Stimulated activated CD4-positive, alpha-beta T cell treated with anti-CD3 and anti-CD28 coated beads, Interleukin-4, amount 100 ng/mL, for 24 hours (primary cell): ENCODE measurements around the gene ADAMTS17.
A peak's percentile ranks its signal among the peaks of the same experiment; 100 is the strongest.

Source experiments
- DNase-seq: peaks from one replicate; pipeline ENCODE4 v3.0.0-alpha.2; 2020

The ADAMTS17 gene, protein sequence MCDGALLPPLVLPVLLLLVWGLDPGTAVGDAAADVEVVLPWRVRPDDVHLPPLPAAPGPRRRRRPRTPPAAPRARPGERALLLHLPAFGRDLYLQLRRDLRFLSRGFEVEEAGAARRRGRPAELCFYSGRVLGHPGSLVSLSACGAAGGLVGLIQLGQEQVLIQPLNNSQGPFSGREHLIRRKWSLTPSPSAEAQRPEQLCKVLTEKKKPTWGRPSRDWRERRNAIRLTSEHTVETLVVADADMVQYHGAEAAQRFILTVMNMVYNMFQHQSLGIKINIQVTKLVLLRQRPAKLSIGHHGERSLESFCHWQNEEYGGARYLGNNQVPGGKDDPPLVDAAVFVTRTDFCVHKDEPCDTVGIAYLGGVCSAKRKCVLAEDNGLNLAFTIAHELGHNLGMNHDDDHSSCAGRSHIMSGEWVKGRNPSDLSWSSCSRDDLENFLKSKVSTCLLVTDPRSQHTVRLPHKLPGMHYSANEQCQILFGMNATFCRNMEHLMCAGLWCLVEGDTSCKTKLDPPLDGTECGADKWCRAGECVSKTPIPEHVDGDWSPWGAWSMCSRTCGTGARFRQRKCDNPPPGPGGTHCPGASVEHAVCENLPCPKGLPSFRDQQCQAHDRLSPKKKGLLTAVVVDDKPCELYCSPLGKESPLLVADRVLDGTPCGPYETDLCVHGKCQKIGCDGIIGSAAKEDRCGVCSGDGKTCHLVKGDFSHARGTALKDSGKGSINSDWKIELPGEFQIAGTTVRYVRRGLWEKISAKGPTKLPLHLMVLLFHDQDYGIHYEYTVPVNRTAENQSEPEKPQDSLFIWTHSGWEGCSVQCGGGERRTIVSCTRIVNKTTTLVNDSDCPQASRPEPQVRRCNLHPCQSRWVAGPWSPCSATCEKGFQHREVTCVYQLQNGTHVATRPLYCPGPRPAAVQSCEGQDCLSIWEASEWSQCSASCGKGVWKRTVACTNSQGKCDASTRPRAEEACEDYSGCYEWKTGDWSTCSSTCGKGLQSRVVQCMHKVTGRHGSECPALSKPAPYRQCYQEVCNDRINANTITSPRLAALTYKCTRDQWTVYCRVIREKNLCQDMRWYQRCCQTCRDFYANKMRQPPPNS

DNA sequence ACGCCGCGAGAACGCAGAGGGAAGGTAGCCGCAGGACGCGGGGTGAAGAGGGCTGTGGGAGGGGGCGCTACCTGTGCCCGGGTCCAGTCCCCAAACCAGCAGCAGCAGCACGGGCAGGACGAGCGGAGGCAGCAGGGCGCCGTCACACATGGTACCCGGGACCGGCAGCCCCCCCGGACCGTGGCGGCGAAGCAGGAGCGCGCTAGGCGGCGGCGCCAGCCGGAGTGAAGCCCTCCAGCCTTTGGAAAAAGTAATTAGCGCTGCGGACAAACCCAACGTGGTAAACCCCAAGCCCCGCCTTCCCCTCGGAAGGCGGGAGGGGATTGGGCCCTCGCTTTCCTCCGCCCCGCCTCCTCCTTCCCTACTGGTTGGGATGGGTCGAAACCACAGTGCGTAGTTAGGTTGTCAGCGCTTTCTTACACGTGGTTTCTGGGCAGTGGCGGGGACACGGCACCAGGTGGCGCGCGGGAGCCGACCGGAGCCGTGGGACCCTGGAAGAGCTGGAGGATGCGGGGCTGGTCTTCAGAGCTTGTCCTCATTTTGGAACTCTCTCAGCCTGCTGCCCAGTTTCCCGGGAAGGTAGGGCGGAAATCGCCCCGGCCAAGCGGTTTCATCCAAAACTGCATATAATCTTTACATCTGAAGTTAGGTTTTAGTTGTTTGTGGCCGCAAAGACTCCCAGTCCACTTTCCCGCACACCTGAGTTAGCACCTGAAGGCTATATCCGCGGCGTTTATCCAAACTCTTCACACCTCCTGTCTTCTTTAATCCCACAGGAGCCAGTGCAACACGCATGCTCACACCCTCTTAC is at the start of gene ADAMTS17:
Gene ADAMTS17 (minus strand): TSS at position 226 of the 811 bp plus-strand sequence. CDS start 76 bp downstream, at position 150.
- peak; percentile 96 for DNase-seq

DNA sequence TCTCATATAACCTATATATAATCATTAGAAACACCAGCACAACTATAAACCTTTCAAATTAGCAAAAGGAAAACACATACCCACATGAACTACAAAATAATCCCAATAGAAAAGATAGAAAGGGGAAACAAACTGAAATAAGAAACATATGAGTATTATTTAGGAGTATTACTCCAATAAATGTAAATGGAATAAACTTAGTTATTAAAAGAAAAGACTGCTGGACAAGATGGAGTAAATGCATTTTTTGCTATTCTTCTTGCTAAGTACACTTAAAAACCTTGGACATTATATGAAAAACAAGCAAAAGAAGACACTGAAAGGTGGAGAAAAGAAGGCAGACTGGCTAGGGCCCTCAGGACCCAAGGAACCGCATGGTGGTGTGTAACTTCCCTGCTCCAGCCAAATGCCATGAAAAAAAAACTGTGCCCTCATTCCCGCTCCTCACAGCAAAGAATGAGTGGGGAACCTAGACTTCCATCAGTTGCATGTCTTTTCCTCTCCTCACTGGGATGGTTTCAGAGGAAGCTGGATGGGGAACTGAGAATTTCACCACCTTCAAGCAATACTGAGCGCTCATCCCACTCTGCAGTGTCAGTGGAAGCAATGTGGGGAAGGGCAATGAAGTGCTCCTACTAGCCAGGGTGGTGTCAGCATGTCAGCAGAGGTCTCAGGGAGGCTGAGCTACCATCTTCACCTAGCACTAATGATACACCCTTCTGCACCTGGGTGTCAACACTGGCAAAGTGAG is 43.7 kb upstream of the ADAMTS17 start:
- DNase-seq = no peak

DNA sequence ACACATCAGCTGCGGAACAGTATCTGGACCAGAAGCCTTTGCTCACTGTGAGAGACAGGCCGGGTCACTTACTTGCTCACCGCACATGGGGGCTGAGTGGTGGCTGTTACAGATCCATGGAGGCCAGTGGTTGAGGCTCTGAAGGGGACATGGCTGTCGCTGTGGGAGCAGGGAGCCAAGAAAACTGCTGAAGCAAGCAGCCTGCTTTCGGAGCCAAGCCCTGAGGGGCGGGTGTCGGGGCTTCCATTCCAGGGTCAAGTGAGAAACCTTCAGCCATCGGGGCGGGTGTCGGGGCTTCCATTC is 42.3 kb upstream of the ADAMTS17 start:
- DNase-seq = no peak

DNA sequence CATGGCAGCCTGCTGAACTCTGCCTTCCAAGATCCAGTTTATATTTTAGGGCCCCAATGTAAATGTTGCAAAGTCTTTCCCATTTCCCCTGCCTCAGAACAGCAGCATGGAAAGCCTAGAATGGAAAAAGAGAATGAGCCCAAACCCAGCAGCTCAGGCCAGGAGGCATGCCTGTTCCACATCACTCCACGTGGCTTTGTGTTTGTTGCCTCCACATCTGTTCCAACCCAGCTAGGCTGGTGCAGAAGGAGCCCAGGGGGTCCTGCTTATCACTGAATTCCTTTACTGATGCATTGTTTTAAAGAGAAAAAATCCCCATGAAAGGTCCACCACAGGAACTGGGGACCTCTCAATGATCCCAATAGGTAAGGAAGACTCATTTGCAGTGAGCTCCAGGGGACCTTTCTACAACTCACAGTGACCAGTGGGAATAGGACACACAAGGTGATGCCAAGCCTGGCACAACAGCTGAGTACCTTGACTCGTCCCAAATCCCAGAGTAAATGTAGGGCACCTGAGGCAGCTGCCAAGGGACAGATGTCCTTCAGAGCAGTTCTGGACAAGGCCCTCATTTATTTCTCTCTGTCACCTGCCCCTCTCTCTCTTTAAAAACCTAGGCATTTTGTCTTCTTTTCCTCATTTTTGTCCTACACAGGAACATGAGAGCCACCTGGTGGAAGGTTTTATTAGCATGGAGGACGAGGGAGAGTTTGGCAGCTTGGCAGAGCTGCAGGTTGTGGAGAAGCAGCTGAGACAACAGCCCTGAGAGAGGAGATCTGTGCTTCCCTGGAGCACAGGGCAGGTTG is 41.7 kb upstream of the ADAMTS17 start:
- DNase-seq = no peak

DNA sequence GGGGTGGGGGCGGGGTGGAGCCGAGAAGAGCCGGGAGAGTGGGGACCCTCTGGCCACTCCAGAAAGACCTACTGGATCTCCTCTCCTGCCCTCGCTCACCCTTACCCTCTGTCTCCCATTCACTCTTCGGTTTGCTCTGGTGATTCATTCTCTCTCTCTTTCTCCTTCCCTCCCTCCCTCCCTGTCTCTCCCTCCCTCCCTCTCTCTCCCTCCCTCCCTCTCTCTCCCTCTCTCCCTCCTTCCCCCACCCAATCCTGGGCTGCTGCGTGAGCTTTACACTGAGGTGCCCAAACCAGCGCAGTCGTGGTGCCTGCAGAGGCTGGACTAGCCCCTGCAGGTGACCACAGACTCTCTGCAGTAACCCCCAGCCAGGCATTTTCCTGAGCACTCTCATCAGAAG is 32.2 kb upstream of the ADAMTS17 start:
- no peak for DNase-seq

DNA sequence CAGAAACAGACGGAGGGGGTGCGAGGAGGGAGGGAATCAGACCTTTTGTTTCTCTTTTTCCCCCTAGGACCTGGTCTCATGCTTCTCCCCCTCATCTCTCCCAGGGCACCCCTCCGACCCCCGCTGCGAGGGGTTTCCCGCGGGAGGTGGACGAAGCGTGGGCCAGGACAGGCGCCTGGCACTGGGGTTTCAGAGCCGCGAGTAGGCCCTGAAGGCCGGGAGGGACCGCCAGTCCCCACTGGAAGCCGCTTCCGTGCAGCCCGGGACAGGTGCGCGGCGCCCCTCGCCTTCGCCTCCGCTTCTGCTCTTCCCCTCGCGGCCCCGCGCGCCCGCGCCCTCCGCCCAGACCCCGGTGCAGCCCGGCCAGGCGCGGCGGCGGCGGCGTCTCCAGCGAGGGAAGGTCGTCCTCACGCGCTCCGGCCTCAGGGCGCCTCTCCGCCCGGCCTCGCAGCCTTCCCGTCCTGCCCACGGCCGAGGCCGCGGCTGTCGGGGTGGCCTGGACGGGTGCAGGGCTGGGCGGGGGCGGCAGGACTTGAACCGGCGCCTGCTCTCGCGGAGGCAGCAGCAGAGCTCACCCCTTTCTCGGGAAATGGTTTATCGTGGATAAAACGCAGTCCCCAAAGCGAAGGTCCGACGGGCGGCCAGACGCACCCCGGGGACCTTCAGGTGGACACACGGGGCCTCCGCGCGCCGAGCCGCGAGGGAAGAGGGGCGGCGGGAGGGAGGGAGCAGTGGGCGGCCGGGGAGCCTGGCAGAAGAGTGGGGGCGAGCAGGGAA is 31.5 kb upstream of the ADAMTS17 start:
- no peak for DNase-seq

DNA sequence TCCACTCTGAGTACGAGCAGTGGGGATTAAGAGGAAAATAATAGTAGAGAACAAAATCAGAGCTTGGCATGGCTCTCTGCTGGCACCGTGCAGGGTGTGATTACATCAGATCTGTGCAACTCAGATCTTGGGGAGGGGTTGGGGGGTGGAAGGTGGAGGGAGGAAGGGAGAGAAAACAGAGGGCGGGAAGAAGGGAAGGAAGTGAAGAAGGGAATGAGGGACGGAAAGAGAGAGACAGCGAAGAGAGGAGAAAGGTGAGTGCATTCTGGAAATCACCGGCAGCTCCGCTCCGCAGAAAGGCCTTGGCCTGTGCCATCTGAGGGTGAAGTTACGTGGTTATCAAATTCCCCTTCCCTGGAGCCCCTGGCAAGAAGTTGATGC is 31.0 kb upstream of the ADAMTS17 start:
- DNase-seq = no peak

DNA sequence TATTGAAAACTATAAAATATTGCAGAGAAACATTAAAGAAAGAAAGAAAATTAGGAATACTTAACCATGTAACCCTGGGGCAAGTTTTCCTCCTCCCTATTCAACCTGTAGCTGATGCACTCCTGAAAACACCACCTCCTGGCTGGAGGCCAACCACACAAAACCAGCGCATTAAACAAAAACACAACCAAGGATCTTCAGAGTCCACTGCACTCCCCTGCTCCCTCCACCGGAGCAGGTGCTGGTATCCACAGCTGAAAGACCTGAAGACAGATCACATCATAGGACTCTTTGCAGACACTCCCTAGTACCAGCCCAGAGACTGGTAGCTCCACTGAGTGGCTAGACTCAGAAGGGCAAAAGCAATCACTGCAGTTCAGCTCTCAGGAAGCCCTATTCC is 13.6 kb upstream of the ADAMTS17 start:
- no peak for DNase-seq

DNA sequence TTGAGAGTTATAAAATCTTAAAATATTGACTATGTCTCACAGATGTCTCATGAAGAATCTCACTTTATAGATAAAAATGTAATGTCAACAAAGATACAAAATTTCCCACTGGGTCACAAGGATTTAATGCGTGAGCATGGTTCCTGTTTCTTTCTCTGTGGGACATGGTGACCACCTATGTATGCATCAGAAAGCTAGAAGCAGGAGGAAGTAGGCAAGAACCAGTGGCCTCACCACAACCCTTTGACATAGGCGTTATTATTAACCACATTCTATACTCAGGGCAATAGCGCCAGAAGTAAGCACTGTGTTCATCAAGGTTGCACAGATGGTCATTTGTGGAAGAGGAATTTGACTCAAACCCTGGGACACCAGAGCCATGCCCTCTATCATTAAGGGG is 11.7 kb upstream of the ADAMTS17 start:
- no peak for DNase-seq

DNA sequence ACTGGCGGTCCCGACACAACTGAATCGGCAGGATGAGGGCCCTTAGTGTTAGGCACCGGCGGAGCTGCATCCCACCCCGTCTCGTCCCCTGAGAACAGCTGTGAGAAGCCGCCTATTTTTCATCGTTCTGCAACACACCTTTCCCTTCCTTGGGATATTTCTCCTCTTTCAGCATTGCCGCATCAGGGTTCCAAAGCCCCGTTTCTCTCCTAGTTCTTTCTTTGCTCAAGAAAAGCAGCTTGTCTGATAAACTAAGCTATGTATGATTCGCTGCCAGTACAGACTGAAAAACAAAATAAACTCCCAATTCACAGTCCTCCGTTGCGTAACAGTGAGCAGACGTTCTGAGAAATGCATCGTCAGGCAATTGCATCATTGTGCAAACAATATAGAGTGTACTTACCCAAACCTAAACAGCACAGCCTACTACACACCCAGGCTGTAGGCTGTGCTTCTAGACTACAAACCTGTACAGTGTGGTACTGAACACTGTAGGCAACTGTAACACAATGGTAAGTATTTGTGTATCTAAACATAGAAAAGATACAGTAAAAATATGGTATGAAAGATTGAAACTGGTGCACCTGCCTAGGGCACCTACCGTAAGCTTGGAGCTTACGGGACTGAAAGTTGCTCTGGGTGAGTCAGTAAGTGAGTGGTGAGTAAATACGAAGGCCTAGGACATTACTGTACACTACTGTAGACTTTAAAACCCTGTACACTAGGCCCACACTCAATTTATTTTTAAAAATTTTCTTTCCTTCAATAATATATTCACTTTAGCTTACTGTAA is 8.9 kb upstream of the ADAMTS17 start:
- DNase-seq = no peak

DNA sequence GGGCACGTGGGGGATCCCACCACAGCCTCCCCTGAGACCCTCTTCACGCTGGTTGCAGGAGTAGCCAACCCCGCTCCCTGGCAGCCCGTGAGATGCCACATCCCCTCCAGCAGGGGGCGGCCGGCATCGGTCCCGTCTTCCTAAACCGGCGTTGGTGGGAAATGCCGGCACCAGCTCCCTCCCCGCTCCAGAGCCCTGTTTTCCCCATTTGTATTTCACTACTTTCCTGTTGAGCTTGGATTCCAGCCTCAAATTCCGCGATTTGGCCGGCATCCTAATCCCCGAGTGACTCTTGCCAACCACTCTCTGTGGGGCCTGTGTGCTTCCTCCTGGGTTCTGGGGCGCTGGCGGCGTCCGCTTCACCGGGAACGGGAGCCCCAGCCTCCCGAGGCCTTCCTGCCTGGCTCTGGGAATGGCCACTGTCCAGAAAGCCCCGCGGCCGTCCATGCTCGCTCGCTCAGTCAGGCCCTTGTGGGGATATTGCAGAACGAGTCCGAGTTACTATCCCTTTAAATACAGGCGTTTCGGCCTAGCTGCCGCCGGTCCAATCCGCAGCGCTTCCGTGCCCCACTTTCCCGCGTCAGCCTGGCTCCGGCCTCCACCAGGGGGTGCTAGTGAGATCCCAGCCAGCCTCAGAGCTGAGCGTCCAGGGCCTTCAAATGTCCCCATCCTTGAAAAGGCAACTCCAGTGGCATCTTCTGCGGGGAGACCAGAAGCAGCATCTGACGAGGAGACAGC is 8.1 kb upstream of the ADAMTS17 start:
- DNase-seq = peak; percentile 91

DNA sequence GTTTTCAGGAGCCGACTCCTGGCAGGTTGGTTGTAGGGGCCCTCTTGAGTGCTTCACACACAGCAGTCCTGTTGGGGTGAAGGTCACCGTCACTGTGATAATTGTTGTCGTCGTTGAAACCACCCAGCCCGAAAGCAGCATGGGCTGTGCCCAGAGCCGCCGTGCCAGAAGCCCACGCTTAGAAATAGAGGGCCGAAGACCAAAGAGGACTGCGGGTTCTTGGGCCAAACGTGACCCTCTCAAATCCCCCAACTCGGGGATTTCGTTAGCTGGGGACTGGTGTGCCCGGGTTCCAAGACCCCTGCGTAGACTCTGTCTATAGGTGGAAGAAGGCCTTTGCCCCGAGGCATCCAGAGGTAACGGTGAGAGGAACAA is 7.5 kb upstream of the ADAMTS17 start:
- no peak for DNase-seq

DNA sequence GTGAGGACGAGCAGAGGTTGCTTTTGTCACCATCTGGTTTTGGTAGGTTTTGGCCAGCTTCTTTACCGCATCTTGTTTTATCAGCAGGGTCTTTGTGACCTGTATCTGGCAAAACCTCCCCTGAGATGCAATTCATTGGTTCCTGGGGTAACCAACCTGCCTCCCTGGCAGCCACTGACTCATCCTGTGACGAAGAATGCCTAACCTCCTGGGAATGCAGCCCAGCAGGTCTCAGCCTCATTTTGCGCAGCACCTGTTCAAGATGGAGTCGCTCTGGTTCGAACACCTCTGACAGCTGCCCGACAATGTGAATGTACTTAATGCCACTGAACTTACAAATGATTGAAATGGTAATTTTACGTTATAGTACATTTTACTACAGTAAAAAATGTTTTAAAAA is 6.8 kb upstream of the ADAMTS17 start:
- DNase-seq = no peak

DNA sequence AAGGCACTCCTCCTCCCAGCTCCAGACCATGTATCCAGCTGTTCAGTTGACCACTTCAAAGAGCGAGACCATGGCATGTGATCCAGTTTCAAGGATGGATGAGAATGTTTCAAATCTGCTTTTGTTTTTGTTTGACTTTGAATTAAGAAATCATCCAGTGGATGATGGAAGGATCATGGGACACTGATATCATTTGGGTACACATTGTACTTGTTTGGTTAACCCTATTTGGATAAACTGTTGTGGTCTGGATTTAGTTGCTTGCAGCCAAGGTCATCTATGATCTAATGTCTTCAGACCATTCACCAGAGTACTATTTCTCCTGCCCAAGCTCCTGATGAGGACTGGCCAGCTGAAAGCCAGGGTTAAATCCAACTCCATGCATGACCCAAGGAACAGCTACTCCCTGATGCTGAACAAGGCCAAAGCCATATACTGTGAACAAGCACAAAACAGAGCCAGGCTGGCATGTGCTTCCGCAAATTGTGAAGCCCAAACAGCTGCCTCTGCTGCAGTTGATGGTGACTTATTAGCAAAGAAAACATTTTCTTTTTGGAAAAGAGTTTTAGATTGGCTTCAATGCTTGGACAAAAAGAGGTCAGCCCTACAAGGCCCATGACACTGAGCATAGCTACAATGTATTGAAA is 5.2 kb upstream of the ADAMTS17 start:
- DNase-seq = no peak

DNA sequence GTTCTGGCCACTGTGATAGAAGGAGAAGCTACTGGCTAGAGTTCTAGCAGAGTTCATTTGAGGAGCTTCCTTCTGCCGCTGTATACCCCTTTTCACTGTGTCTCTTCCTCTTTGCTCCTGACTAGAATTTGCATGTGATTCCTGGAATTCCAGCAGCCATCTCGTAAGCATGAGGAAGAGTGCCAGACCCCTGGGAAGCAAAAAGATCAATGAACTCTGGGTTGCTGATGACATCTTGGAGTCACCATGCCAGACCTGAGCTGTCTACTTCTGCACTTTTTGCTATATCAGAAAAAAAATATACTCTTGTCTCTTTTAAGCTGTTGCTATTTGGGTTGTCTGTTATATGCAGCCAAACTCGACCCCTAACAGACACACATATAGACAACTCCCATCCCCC is 3.7 kb upstream of the ADAMTS17 start:
- DNase-seq = no peak

DNA sequence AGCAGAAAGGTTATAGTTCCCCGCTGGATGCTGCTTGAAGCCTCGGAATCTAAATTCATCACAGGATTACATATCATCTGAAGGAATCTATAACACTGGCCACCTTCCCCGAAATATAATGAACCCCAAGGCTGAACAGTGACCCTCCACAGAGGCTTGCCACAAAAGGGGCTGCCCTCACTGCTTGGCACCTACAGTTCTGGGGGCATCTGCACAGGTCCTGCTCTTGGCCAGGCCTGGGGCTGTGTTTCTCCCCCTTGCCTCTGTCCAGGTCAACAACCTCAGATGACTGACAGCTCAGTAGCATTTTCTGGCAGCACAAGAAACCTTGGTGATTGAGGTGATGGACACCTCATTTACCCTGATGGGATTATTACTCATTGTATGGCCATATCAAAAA is 1.5 kb upstream of the ADAMTS17 start:
- DNase-seq = no peak

DNA sequence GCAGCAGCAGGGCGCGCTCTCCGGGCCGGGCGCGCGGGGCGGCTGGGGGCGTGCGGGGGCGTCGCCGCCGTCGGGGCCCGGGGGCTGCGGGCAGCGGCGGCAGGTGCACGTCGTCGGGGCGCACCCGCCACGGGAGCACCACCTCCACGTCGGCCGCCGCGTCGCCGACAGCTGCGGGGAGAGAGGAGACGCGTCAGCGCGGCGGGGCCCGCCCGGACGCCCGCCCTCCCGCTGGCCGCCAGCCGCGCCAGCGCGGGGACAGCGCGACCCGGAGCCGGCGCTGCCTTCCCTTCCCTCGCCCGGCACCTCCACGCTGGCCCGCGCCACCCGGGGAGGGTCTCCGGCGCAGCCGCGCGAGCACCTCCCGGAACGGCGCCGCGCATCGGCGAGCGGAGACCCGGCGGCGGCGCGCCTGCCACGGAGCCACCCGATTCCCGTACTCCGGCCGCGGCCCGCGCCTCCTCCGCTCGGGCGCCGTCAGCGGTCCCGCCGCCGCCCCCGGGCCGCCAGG is 481 bp downstream of the ADAMTS17 start:
- DNase-seq = no peak

DNA sequence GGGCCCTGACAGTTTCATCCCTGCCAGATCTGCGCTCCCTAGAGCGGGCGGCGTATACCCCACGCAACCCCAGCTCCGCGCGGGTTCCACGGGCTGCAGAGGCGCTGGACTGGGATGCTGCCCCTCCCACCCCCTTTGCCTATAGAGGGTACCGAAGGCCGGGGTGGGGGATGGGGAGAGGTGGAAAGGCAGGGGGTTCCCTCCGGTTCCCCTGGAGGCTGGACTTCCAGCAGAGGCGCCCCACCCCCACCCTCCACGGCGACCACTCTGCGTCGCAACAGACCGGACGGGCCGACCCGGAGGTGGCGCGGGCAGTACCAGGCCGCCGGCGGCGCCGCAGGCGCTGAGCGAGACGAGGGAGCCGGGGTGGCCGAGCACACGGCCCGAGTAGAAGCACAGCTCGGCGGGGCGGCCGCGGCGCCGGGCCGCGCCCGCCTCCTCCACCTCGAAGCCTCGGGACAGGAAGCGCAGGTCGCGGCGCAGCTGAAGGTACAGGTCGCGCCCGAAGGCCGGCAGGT is 995 bp downstream of the ADAMTS17 start:
- no peak for DNase-seq
